MG63 (cell line): ENCODE measurements around the gene WASF2. TPM values are rescaled to one million over a fixed set of nuclear protein-coding genes. Genes with fewer than 3 reads are reported as not detected.
"Not testable (repeated sequence)": the region's sequence is repeated elsewhere in the genome, so short reads cannot be mapped to it uniquely, and the experiment has no call there.

Source experiments
- DNase-seq: peaks from one replicate; pipeline ENCODE4 v3.0.0-alpha.2; 2020
- H3K27me3 ChIP-seq: fragments of 250-450 bp; sonication (Bioruptor Pico); 2 replicates; pipeline ENCODE4 v1.5.1; 2020; ENCODE audit warnings: mild to moderate bottlenecking, moderate library complexity
- H3K36me3 ChIP-seq: fragments of 250-450 bp; sonication (Bioruptor Pico); 2 replicates; pipeline ENCODE4 v1.5.1; 2020; ENCODE audit warnings: mild to moderate bottlenecking, moderate library complexity
- H3K4me3 ChIP-seq: fragments of 250-450 bp; sonication (Bioruptor Pico); 2 replicates; pipeline ENCODE4 v1.5.1; 2020; ENCODE audit warnings: mild to moderate bottlenecking, moderate library complexity
- H3K9me3 ChIP-seq: fragments of 250-450 bp; sonication (Bioruptor Pico); 2 replicates; pipeline ENCODE4 v1.5.1; 2020; ENCODE audit warnings: mild to moderate bottlenecking, moderate library complexity
- total RNA-seq: library from RNA; depleted of rRNA; stranded (reverse); fragments of >200 nt; shearing (Covaris generic); gene quantifications from 2 replicates; pipeline ENCODE4 v1.2.3, GENCODE V29; 2014; ENCODE audit warnings: low replicate concordance

Gene WASF2
- total RNA-seq, 1 experiment from 2014 or later, result 15.5 TPM

DNA sequence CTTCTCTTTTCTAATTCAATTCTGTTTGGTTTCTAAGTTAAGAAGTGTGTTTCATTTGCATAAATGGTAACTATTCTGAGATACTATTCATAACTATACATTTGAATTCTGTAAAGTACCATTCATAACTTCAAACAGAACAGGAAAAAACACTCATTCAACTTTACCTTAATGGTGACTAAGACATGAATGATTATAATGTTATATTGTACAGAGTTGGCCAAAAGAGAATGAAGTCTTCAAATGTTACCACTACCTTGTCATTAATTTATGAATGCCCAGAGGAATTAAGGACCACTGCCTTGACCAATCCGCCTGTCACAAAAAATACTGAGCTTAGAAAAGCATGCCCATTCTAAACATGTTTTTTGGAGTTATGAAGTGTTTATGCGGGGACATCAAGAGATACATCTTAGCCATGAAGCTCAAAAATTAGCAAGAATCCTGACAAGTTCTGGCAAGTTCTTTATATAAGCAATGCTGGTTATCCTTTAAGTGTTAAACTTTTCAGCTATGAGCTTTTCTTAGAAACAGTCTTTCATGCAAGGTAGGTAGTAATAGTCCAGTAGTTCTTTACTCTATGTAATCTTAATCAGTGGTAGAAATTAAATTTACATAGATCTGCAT lies 7.9 kb downstream of the WASF2 start:
- Histone ChIP-seq H3K36me3 (peaks cover 24% of the 10 kb centered on the region), H3K4me3 (no peak overlapping the region), H3K9me3 (no peaks in the 10 kb centered on the region), H3K27me3 (no peaks in the 10 kb centered on the region)
- DNase-seq, result no peak

DNA sequence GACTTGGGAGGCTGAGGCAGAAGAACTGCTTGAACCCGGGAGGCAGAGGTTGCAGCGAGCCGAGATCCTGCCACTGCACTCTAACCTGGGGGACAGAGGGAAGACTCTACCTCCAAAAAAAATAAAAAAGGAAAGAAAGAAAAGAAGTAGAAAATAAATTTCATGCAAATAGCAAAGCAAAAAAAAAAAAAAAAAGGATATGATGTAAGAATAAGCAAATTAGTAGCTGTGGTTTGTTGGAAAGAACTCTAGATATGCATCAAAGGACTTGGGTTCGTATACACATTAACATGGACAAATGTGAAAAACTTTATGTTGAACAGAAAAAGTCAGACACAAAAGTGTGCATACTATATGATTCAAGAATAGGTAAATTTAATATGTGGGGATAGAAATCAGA lies 11.9 kb downstream of the WASF2 start:
- Histone ChIP-seq H3K4me3 (no peak overlapping the region), H3K36me3 (peaks cover 15% of the 10 kb centered on the region), H3K9me3 (no peaks in the 10 kb centered on the region), H3K27me3 (no peaks in the 10 kb centered on the region)
- no peak for DNase-seq

DNA sequence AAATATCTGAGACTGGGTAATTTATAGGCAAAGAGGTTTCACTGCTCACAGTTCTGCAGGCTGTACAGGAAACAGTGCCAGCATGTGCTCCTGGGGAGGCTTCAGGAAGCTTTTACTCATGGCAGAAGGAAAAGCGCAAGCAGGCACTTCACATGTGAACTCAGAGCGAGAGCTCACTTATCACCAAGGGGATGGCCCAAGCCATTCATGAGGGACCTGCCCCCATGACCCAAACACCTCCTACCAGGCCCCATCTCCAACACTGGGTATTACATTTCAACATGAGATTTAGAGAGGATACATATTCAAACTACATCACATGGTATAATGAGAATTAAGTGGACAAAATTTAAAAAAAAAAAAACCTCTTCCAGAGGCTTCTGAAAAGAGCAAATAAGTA lies 13.7 kb downstream of the WASF2 start:
- no peak overlapping the region for H3K4me3 ChIP-seq
- H3K9me3 ChIP-seq, result no peaks in the 10 kb centered on the region
- H3K36me3 ChIP-seq, result peaks cover 8% of the 10 kb centered on the region
- H3K27me3 ChIP-seq, result no peaks in the 10 kb centered on the region
- no peak for DNase-seq

DNA sequence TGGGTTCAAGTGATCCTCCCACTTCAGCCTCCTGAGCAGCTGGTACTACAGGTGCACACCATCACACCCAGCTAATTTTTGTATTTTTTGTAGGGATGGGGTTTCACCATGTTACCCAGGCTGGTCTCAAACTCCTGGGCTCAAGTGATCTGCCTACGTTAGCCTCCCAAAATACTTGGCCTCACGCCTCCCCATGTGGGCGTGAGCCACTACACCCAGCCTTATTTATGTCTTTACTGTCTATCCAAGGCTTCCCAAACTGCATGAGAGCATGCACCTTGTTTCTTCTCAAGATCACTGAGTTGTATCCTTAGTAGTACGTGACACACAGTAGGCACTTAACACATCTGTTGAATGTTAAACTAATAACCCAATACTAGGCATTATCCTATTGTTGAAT lies 14.2 kb downstream of the WASF2 start:
- DNase-seq, result no peak
- no peaks in the 10 kb centered on the region for H3K9me3 ChIP-seq
- no peaks in the 10 kb centered on the region for H3K27me3 ChIP-seq
- peaks cover 8% of the 10 kb centered on the region for H3K36me3 ChIP-seq
- no peak overlapping the region for H3K4me3 ChIP-seq

DNA sequence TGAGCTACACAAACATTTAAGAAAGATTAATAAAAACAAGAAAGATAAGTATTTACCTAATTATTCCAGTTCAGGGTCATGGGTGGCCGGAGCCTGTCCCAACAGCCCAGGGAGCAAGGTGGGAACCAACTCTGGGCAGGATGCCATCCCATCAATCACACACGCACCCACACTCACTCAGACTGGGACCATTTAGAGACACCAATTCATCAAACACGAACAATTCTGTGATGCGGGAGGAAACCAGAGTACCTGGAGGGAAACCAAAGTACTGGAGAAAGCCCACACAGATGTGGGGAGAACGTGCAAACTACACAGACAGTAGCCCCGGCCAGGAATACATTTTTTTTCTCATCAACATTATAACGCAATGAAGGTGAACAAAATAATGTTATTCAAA lies 16.2 kb downstream of the WASF2 start:
- H3K9me3 ChIP-seq, result no peaks in the 10 kb centered on the region
- H3K36me3 ChIP-seq, result peaks cover 11% of the 10 kb centered on the region
- H3K27me3 ChIP-seq, result no peaks in the 10 kb centered on the region
- no peak overlapping the region for H3K4me3 ChIP-seq
- DNase-seq, result no peak

DNA sequence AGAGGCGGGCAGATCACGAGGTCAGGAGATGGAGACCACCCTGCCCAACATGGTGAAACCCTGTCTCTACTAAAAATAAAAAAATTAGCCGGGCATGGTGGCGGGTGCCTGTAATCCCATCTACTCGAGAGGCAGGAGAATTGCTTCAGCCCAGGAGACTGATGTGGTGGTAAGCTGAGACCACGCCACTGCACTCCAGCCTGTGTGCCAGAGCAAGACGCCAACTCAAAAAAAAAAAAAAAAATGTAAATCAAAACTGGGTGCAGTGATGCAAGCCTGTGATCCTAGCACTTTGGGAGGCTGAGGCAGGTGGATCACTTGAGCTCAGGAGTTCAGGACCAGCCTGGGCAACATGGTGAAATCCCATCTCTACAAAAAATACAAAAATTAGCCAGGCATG lies 17.9 kb downstream of the WASF2 start:
- not testable (repeated sequence) for H3K9me3 ChIP-seq, DNase-seq, H3K4me3 ChIP-seq, H3K27me3 ChIP-seq, H3K36me3 ChIP-seq

DNA sequence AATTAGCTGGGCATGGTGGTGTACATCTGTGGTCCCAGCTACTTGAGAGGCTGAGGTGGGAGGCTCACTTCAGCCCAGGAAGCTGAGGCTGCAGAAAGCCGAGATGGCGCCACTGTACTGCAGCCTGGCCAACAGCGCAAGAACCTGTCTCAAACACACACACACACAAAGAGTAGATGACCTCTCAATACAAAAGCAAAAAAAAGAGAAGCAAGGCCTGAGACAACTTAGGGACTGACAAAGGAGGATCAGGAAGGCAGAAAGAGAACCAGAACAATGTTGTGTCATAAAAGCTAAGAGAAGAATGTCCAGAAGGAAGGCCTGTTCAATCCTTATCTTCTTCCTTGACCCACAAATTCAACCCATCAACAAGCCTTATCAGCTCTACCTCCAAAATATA lies 18.5 kb downstream of the WASF2 start:
- Histone ChIP-seq H3K9me3 (no peaks in the 10 kb centered on the region), H3K27me3 (no peaks in the 10 kb centered on the region), H3K4me3 (no peak overlapping the region), H3K36me3 (peaks cover 7% of the 10 kb centered on the region)
- DNase-seq, result no peak

DNA sequence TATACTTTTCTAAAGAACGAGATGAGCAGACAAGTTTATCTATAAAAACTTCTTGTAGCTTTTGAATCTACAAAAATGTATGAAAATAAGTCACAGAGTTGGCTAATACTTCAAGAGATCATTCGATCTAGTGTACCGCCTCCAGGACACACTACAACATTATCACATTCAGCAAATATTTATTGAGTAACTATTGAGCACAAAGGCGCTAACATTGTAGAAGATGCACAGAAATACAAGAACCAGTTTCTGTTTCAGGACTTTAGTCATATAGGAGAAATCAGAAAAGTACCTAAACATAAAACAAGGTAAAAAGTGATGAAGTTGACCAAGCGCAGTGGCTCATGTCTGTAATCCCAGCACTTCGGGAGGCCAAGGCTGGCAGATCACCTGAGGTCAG lies 20.6 kb downstream of the WASF2 start:
- peaks cover 15% of the 10 kb centered on the region for H3K36me3 ChIP-seq
- no peaks in the 10 kb centered on the region for H3K27me3 ChIP-seq
- H3K4me3 ChIP-seq, result no peak overlapping the region
- no peaks in the 10 kb centered on the region for H3K9me3 ChIP-seq
- no peak for DNase-seq

DNA sequence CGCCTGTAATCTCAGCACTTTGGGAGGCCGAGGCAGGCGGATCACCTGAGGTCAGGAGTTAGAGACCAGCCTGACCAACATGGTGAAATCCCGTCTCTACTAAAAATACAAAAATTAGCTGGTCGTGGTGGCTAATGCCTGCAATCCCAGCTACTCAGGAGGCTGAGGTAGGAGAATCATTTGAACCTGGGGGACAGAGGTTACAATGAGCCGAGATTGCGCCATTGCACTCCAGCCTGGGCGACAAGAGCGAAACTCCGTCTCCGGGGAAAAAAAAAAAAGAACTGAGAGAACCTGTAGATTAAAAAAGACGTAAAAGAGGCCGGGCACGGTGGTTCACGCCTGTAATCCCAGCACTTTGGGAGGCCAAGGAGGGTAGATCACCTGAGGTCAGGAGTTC lies 21.6 kb downstream of the WASF2 start:
- not testable (repeated sequence) for H3K9me3 ChIP-seq, H3K4me3 ChIP-seq, H3K27me3 ChIP-seq, DNase-seq
- H3K36me3 ChIP-seq, result peaks cover 15% of the 10 kb centered on the region

DNA sequence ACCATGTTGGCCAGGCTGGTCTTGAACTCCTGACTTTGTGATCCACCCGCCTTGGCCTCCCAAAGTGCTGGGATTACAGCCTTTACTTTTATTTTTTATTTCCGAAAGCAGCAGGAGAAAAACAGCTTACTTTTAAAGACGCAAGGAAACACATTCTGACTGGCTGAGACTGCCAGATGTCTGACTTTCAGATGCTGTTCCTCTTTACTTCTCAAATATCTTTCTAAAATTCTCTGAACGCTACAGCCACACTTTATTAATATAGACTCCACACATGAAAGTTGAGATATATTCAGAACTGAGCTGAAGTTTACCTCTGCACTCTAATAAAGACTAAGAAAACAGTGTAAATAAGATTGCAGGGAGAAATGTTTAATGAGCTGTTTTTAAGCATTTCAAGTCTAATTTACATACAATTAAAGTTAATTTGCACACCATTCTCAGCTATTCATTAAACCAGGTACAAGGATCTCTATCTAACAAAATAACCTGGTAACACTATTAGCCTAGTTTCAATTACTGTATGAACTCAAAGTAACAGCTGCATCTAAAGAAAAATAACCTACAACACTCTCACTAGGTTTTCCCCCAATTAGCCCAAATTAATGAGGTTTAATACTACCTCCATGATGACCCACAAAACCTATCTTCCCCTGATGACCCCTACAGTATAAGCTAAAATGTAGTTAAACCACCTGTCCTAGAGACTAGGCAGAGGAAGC lies 24.9 kb downstream of the WASF2 start:
- H3K9me3 ChIP-seq, result no peaks in the 10 kb centered on the region
- H3K27me3 ChIP-seq, result no peaks in the 10 kb centered on the region
- no peak for DNase-seq
- peaks cover 15% of the 10 kb centered on the region for H3K36me3 ChIP-seq
- no peak overlapping the region for H3K4me3 ChIP-seq

DNA sequence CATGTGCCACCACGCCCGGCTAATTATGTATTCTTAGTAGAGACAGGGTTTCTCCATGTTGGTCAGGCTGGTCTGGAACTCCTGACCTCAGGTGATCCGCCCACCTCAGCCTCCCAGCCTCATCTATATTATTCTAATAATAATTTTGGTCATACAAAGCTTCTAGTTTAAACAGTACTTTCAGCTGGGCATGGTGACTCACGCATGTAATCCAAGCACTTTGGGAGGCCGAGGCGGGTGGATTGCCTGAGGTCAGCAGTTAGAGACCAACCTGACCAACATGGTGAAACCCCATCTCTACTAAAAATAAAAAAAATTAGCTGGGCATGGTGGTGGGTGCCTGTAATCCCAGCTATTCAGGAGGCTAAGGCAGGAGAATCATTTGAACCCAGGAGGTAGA lies 26.1 kb downstream of the WASF2 start:
- H3K4me3 ChIP-seq, H3K27me3 ChIP-seq, H3K9me3 ChIP-seq, H3K36me3 ChIP-seq: not testable (repeated sequence)
- DNase-seq, result peak; percentile 63

DNA sequence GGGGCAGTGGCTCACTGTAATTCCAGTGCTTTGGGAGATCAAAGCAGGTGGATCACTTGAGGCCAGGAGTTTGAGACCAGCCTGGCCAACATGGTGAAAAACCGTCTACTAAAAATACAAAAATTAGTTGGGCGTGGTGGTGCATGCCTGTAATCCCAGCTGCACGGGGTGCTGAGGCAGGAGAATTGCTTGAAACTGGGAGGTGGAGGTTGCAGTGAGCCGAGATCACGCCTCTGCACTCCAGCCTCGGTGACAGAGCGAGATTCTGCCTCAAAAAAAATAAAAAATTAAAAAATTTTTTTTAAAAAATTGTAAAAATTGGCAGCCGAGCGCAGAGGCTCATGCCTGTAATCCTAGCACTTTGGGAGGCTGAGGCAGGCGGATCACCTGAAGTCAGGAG lies 31.4 kb downstream of the WASF2 start:
- not testable (repeated sequence) for H3K27me3 ChIP-seq, H3K9me3 ChIP-seq, DNase-seq, H3K4me3 ChIP-seq, H3K36me3 ChIP-seq

DNA sequence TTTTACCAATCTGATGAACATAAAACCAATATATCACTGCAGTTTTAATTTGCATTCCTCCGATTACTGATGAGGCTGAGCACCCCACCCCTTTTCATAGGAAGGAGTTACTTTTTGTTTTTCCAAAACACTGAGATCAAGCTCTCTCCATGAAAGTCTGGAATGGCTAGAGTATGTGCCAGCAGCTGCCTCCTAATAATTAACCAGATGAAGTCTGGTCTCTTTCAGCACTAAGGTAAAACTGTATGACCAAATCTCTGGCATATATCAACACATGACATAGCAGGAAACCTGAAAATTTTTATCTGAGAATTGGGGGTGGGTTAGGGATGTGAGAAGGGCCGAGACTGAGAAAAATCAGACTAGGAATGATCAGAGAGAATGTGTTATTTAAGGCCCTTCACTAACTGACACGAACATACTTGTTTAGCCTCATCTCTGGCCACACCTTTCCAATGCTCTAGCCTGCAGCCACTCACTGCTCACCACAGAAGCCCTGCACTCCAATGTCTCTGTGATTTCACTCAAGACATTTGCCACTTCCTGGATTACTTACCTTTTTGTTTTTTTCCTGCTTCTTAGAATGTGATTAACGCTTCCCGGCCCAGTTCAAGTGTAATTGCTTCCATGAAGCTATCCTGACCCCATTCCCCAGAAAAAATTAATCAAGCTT lies 34.7 kb downstream of the WASF2 start:
- H3K4me3 ChIP-seq, result no peak overlapping the region
- DNase-seq, result no peak
- no peaks in the 10 kb centered on the region for H3K27me3 ChIP-seq
- H3K36me3 ChIP-seq, result peaks cover 3% of the 10 kb centered on the region; the same call in 1 of the 2 replicates
- H3K9me3 ChIP-seq, result no peaks in the 10 kb centered on the region

DNA sequence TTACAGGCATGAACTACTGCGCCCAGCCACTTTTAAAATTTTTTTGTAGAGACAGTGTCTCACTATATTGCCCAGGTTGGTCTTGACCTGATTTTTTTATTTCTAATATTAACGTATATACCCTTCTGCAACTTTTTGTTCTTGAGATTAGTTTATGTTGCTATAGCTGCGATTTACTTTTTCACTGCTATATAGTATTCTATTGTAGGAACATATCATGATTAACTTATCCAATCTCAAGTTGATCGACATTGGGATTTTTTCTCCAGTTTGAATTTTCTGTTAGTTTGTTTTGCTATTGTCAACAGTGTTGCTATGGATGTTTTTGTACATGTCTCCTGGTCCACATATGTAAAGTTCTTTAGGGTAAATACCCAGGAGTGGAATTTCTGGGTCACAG lies 35.4 kb downstream of the WASF2 start:
- no peaks in the 10 kb centered on the region for H3K27me3 ChIP-seq
- no peak for DNase-seq
- H3K9me3 ChIP-seq, result no peaks in the 10 kb centered on the region
- H3K4me3 ChIP-seq, result no peak overlapping the region
- peaks cover 3% of the 10 kb centered on the region; the same call in 1 of the 2 replicates for H3K36me3 ChIP-seq

DNA sequence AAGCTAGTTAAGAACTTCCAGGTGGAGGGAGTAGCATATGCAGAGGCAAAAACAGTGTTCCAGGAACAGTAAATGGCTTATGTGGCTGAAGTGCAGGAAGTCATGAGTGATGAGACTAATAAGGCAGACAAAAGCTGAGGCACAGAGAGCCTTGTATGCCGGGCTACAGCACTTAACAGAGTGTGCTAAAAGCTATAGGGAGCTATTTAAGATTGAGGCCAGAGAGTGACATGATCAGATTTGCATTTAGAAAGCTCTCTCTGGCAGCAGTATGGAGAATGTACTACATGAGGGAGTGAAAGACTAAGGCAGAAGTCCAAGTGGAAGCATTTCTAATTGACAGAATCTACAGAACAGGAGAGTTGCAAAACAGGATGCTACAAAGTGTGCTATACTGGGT lies 38.6 kb downstream of the WASF2 start:
- peaks cover 7% of the 10 kb centered on the region; the same call in 1 of the 2 replicates for H3K36me3 ChIP-seq
- H3K4me3 ChIP-seq, result no peak overlapping the region
- DNase-seq, result no peak
- H3K27me3 ChIP-seq, result no peaks in the 10 kb centered on the region
- no peaks in the 10 kb centered on the region for H3K9me3 ChIP-seq

DNA sequence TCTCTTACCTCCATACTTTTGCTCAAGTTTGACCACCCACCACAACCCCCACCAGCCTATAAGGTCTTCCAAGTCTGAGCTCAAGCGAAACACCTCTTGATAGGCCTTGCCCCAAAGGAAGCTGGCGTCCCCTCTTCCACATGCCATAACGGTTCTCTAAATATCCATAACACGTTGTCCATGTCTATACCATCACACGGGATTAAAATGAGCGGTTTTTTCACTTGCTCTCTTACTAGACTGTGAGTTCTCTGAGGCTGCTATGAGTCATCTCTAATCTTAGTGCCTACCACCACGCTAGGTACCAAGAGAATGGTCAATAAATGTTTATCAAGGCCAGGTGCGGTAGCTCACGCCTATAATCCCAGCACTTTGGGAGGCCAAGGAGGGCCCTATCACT lies 41.0 kb downstream of the WASF2 start:
- peaks cover 7% of the 10 kb centered on the region; the same call in 1 of the 2 replicates for H3K36me3 ChIP-seq
- H3K4me3 ChIP-seq, result no peak overlapping the region
- DNase-seq, result no peak
- no peaks in the 10 kb centered on the region for H3K9me3 ChIP-seq
- H3K27me3 ChIP-seq, result no peaks in the 10 kb centered on the region

DNA sequence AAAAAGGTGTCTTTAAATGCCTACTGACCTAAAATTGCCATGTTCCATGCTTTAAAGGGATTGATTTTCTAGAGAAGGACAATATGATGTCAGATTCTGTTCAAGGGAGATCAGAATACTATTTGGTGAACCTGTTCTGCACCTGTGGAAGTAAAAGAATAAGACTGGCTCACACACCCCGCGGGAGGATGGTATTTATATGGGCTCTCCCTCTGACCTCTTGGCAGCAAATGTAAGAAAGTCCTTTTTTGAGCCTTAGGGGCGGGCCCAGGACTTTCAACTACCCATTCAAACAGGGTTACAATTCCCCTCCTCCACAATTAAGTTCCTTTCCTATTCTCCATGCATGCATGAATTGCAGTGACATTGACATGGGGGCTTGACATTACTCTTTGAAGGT lies 42.1 kb downstream of the WASF2 start:
- DNase-seq, result no peak
- Histone ChIP-seq H3K27me3 (no peaks in the 10 kb centered on the region), H3K9me3 (no peaks in the 10 kb centered on the region), H3K36me3 (peaks cover 7% of the 10 kb centered on the region; the same call in 1 of the 2 replicates), H3K4me3 (no peak overlapping the region)

DNA sequence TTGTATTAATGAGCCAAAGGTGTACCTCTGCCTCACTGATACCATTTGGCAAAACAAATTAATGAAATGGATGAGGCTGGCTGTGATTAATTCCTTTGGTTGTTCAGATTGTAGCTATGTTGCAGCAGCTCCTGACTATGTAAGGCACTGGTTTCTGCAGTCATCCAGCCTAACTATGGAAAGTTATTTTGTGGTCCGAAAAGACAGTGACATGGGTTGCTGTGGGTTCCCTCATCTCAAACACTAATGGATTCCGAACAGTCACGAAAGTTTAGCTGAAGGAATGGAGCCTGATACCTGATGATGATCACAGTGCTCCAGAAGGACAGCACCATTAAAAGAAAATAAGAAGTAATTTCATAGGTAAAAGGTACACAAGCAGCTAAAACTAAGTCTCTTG lies 42.6 kb downstream of the WASF2 start:
- Histone ChIP-seq H3K4me3 (no peak overlapping the region), H3K36me3 (peaks cover 7% of the 10 kb centered on the region; the same call in 1 of the 2 replicates), H3K9me3 (no peaks in the 10 kb centered on the region), H3K27me3 (no peaks in the 10 kb centered on the region)
- no peak for DNase-seq
